AG04450 (cell line): ENCODE data around the gene PAAF1. TPM values are rescaled to one million over a fixed set of nuclear protein-coding genes. Genes with fewer than 3 reads are reported as not detected.

Source experiments
- CTCF ChIA-PET: fragments of 300-600, 350-600 bp; formaldehyde crosslinking; extraction: SDS; loops from one replicate; lab custom pipeline; 2022; ENCODE audit warnings: antibody characterized with exemption, inconsistent platforms; lab: Charles Lee
- POLR2A ChIA-PET: fragments of 350-600 bp; formaldehyde crosslinking; extraction: SDS; loops from one replicate; lab custom pipeline; 2021; ENCODE audit warnings: antibody characterized with exemption, inconsistent platforms; lab: Yijun Ruan, JAX
- DNase-seq: peaks from one replicate; pipeline ENCODE4 v3.0.0-alpha.2; 2011; ENCODE audit warnings: low read depth, low spot score
- H3K27ac ChIP-seq: one replicate; pipeline ENCODE4 v1.5.1; 2012; ENCODE audit warnings: low read depth, low read length, control low read depth
- H3K27me3 ChIP-seq: one replicate; pipeline ENCODE4 v1.6.0; 2012; ENCODE audit warnings: low read length; ENCODE audit not compliant: control insufficient read depth, insufficient read depth
- H3K4me3 ChIP-seq: 2 replicates; pipeline ENCODE4 v1.5.1; 2011; ENCODE audit warnings: mild to moderate bottlenecking, low read depth, low read length, control low read depth
- H3K9me3 ChIP-seq: 2 replicates; pipeline ENCODE4 v1.5.1; 2012; ENCODE audit warnings: low read length; ENCODE audit not compliant: control insufficient read depth, insufficient read depth
- polyA plus RNA-seq: library from polyadenylated mRNA; depleted of rRNA; stranded (reverse); fragments of >200 nt; gene quantifications from 2 replicates; pipeline ENCODE4 v1.2.3, GENCODE V29; 2011
- TF ChIP-seq, protein P1 (sequence below): IDR thresholded peaks from 2 replicates; pipeline ENCODE4 v1.5.1; 2011; ENCODE audit warnings: low read depth, low read length, control low read depth, inconsistent platforms

Gene PAAF1
- polyA plus RNA-seq, 1 experiment, result 18.5 TPM

GRCh38 chr11:73913472-73913871 lies 36.7 kb downstream of the PAAF1 start:
- TF ChIP-seq, protein P1, sequence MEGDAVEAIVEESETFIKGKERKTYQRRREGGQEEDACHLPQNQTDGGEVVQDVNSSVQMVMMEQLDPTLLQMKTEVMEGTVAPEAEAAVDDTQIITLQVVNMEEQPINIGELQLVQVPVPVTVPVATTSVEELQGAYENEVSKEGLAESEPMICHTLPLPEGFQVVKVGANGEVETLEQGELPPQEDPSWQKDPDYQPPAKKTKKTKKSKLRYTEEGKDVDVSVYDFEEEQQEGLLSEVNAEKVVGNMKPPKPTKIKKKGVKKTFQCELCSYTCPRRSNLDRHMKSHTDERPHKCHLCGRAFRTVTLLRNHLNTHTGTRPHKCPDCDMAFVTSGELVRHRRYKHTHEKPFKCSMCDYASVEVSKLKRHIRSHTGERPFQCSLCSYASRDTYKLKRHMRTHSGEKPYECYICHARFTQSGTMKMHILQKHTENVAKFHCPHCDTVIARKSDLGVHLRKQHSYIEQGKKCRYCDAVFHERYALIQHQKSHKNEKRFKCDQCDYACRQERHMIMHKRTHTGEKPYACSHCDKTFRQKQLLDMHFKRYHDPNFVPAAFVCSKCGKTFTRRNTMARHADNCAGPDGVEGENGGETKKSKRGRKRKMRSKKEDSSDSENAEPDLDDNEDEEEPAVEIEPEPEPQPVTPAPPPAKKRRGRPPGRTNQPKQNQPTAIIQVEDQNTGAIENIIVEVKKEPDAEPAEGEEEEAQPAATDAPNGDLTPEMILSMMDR, result no peak
- no peaks in the 10 kb centered on the region for H3K9me3 ChIP-seq
- no peak overlapping the region for H3K27ac ChIP-seq
- POLR2A ChIA-PET, result no interaction called here
- DNase-seq, result no peak
- no peaks in the 10 kb centered on the region for H3K27me3 ChIP-seq
- no peak overlapping the region for H3K4me3 ChIP-seq
- CTCF ChIA-PET, result no interaction called here

DNA sequence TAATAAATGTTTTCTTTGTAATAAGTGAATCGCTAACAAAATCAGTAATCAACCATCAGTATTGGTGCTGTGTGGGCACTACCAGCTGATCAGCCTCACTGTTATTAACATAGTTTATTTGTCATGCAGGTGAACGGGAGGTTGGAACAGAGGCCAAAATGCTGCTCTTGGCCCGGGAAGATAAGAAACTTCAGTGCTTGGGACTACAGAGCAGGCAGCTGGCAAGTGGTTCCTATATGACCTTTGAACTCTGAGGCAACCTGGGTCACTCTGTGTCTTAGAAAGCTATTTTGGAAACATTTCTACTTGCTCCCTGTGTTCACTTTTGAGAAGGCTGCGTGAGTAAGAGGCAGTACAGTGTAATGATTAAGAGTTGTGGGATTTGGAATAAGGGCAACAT lies 37.5 kb downstream of the PAAF1 start:
- CTCF ChIA-PET, result no interaction called here
- H3K27ac ChIP-seq, result no peak overlapping the region
- no peak for DNase-seq
- TF ChIP-seq, protein P1, result no peak
- no peak overlapping the region for H3K4me3 ChIP-seq
- POLR2A ChIA-PET, result interaction anchor here (0.7 kb wide), 1 partner anchor 72 kb away, joined by 7 read pairs; no protein-coding TSS in a partner anchor
- no peaks in the 10 kb centered on the region for H3K9me3 ChIP-seq
- H3K27me3 ChIP-seq, result no peaks in the 10 kb centered on the region

DNA sequence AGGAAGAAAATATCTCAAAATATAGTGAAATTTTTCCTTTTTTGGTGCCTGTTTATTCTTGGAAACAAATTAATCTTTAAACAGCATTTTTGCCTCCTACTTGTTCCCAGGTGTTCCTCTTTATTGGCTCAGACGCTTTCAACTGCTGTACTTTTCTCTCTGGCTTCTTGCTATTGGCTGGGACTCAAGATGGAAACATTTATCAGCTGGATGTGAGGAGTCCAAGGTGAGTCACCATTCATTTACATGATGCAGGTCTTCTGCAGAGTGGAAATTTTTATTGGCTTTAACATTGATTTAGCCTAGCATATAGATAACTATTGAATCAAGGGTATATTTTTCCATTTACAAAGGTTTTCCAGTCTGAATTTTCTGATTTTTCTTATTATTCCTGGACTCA lies 39.6 kb downstream of the PAAF1 start:
- no peak overlapping the region for H3K4me3 ChIP-seq
- DNase-seq, result no peak
- H3K27ac ChIP-seq, result no peak overlapping the region
- H3K27me3 ChIP-seq, result no peaks in the 10 kb centered on the region
- H3K9me3 ChIP-seq, result no peaks in the 10 kb centered on the region
- POLR2A ChIA-PET, result no interaction called here
- CTCF ChIA-PET, result no interaction called here
- TF ChIP-seq, protein P1, result no peak

DNA sequence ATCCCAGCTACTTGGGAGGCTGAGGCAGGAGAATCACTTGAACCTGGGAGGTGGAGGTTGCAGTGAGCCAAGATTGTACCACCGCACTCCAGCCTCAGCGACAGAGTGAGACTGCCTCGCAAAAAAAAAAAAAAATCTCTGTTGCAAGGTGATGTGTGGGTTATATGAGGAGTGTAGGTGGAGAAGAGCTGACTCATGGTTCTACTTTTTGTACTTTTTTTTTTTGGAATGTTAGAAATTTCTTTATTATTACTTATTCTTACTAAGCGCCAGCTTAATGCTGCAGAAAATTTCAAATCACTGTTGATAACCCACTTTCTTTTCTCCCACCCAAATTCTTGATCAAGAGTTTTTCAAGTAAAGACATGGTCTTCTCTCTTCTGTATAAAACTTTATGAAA lies 44.4 kb downstream of the PAAF1 start:
- ChIA-PET POLR2A (no interaction called here), CTCF (interaction anchor here (1.1 kb wide), 1 partner anchor 9 kb away, joined by 3 read pairs; no protein-coding TSS in a partner anchor)
- no peak for DNase-seq

DNA sequence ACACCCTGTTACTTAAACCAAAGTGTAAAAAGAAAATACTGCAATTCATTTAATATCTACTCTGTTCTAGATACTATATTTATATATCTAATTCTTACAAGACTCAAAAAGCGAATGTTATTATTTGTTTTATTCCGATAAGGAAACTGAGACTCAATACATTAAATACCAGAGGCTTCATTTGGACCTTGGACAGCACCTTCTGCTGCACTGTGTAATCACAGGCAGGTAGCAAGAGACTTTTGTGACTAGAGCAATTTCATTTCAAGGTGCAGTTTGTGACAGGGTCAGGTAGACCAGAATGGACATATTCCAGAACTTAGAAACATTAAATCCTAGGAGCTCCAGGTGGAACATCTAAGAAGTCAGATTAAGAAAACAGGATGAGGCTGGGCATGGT lies 52.6 kb downstream of the PAAF1 start:
- Histone ChIP-seq H3K27me3 (no peaks in the 10 kb centered on the region), H3K27ac (no peak overlapping the region), H3K9me3 (no peaks in the 10 kb centered on the region), H3K4me3 (no peak overlapping the region)
- TF ChIP-seq, protein P1, result no peak
- ChIA-PET POLR2A (no interaction called here), CTCF (interaction anchor here (0.7 kb wide), 1 partner anchor 14 kb away, joined by 3 read pairs; no protein-coding TSS in a partner anchor)
- DNase-seq, result no peak

More for the DNA sequence above, 44.4 kb downstream of the PAAF1 start:
- TF ChIP-seq, protein P1, result no peak
- Histone ChIP-seq H3K9me3 (no peaks in the 10 kb centered on the region), H3K4me3 (no peak overlapping the region), H3K27me3 (no peaks in the 10 kb centered on the region), H3K27ac (no peak overlapping the region)
